Stomach (tissue), 4 donors: Measurements from ENCODE around the gene EHHADH.

ENCODE experiments used
- POLR2AphosphoS5 ChIP-seq, 3 donors: sonication (generic); formaldehyde crosslinking; IDR thresholded peaks; one replicate each; pipeline ENCODE4 v1.6.1; 2016; ENCODE audit warnings: antibody characterized with exemption in 3 of 3
- TF ChIP-seq, protein P1 (sequence below), 7 experiments: fragments of 450-650 bp in 4 of 7; fragments of 200-600 bp in 3 of 7; sonication (generic) in 3 of 7; IDR thresholded peaks; one replicate each; pipeline ENCODE4 v1.5.1; 2016 to 2019; ENCODE audit warnings: antibody characterized with exemption in 7 of 7, control low read depth in 2 of 7, mild to moderate bottlenecking in 1 of 7

DNA sequence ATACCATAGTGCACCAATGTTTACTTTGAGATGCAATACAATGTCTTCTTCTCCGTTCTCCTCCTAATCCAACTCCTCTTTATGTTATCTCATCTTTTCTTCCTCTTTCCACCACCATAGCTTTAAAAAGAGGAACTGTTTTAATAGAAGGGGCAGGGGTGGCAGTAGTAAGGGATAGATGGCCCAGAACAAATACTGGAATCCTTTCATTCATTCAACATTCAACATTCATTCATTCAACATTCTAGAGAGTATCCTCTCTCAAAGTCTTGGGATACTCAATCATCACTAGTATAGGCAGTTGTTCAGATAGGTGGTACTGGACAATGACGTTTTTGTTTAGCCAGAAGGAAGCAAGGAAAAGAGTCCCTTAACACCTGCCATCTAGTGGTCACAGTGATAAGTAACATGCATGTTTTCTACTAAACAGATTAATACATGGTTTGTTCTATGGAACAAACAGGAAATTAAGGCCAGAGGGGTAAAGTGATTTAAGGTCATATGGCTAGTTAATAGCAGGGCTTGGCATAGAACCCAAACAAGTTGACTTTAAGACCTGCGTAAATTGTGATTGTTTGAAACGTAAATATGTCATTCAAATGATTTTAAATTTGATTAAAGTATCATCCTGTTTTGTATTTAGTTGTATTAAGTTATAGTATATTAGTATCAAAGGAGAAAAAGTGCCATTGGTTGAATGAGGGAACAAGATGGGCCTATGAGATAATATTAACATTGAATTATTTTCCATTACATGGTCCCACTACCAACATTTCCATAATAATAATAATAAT lies 26.9 kb upstream of the EHHADH start:
- TF ChIP-seq, protein P1, sequence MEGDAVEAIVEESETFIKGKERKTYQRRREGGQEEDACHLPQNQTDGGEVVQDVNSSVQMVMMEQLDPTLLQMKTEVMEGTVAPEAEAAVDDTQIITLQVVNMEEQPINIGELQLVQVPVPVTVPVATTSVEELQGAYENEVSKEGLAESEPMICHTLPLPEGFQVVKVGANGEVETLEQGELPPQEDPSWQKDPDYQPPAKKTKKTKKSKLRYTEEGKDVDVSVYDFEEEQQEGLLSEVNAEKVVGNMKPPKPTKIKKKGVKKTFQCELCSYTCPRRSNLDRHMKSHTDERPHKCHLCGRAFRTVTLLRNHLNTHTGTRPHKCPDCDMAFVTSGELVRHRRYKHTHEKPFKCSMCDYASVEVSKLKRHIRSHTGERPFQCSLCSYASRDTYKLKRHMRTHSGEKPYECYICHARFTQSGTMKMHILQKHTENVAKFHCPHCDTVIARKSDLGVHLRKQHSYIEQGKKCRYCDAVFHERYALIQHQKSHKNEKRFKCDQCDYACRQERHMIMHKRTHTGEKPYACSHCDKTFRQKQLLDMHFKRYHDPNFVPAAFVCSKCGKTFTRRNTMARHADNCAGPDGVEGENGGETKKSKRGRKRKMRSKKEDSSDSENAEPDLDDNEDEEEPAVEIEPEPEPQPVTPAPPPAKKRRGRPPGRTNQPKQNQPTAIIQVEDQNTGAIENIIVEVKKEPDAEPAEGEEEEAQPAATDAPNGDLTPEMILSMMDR (IDR thresholded peaks at IDR 0.05) = peak in 5 of 7 experiments; percentile 6 to 54 (median 38)
- TF ChIP-seq POLR2AphosphoS5 (IDR thresholded peaks at IDR 0.05) = no peak
